Measurements from ENCODE around the gene ZNF527.
"Not testable (repeated sequence)": the region's sequence is repeated elsewhere in the genome, so short reads cannot be mapped to it uniquely, and the experiment has no call there.

ZNF527 gene

GRCh38 chr19:37362733-37363132, 8.2 kb upstream of the ZNF527 start:
- peaks cover 16% of the 10 kb centered on the region for H3K36me3 ChIP-seq (ENCODE audit: control insufficient read depth, insufficient read depth, low read length)
- no peak overlapping the region for H2BK5ac ChIP-seq (ENCODE audit: low read length)
- H2BK15ac ChIP-seq (replicated peaks; ENCODE audit: low read depth), result no peak overlapping the region
- H3K79me1 ChIP-seq (ENCODE audit: low read length), result no peaks in the 10 kb centered on the region
- no peak overlapping the region for H3K23ac ChIP-seq (ENCODE audit: low read length)
- H4K8ac ChIP-seq (ENCODE audit: low read depth, low read length), result no peak overlapping the region
- no peak overlapping the region for H3K4me2 ChIP-seq (ENCODE audit: low read length)
- H3K56ac ChIP-seq (ENCODE audit: low read length), result no peak overlapping the region
- no peak overlapping the region for H3K4me3 ChIP-seq (ENCODE audit: low read length)
- H3K4me1 ChIP-seq (ENCODE audit: control insufficient read depth, low read depth, low read length), result no peaks in the 10 kb centered on the region
- H2AK5ac ChIP-seq (ENCODE audit: low read length), result no peak overlapping the region
- H2BK120ac ChIP-seq (ENCODE audit: low read depth, low read length), result no peak overlapping the region
- H3K18ac ChIP-seq (ENCODE audit: low read length), result no peak overlapping the region
- peak; percentile 76 for DNase-seq
- no peak overlapping the region for H3K9ac ChIP-seq (ENCODE audit: low read length)
- no peak overlapping the region for H4K5ac ChIP-seq (ENCODE audit: low read length)
- H3K27ac ChIP-seq (ENCODE audit: low read depth, low read length), result no peak overlapping the region
- no peak overlapping the region for H3K4ac ChIP-seq (ENCODE audit: low read depth, low read length)
- H3K27me3 ChIP-seq (ENCODE audit: insufficient read depth, low read length, poor library complexity), result no peaks in the 10 kb centered on the region
- no CpG with 5 or more reads among the region's 6 CpGs for WGBS (ENCODE audit: extremely low coverage, insufficient coverage, low lambda C conversion rate)
- no peaks in the 10 kb centered on the region for H3K79me2 ChIP-seq (ENCODE audit: control insufficient read depth, insufficient read depth, low read length)

GRCh38 chr19:37370386-37370879, 466 bp upstream of the ZNF527 start:
- not testable (repeated sequence) for H3K27ac ChIP-seq (ENCODE audit: low read depth, low read length); H3K4ac ChIP-seq (ENCODE audit: low read depth, low read length); H3K79me1 ChIP-seq (ENCODE audit: low read length); H4K8ac ChIP-seq (ENCODE audit: low read depth, low read length); DNase-seq; H3K23ac ChIP-seq (ENCODE audit: low read length); H2AK5ac ChIP-seq (ENCODE audit: low read length); H2BK5ac ChIP-seq (ENCODE audit: low read length); H3K36me3 ChIP-seq (ENCODE audit: control insufficient read depth, insufficient read depth, low read length); H4K5ac ChIP-seq (ENCODE audit: low read length); H3K18ac ChIP-seq (ENCODE audit: low read length); H2BK15ac ChIP-seq (replicated peaks; ENCODE audit: low read depth); H3K27me3 ChIP-seq (ENCODE audit: insufficient read depth, low read length, poor library complexity); H3K79me2 ChIP-seq (ENCODE audit: control insufficient read depth, insufficient read depth, low read length); H2BK120ac ChIP-seq (ENCODE audit: low read depth, low read length); H3K4me1 ChIP-seq (ENCODE audit: control insufficient read depth, low read depth, low read length)
- peak overlapping the region; percentile 97 for H3K4me2 ChIP-seq (ENCODE audit: low read length)
- H3K56ac ChIP-seq (ENCODE audit: low read length), result peak overlapping the region; percentile 93
- no CpG with 5 or more reads among the region's 18 CpGs for WGBS (ENCODE audit: extremely low coverage, insufficient coverage, low lambda C conversion rate)
- H3K4me3 ChIP-seq (ENCODE audit: low read length), result peak overlapping the region; percentile 72
- H3K9ac ChIP-seq (ENCODE audit: low read length), result peak overlapping the region; percentile 88

GRCh38 chr19:37389234-37389633, 18.3 kb downstream of the ZNF527 start:
- H3K56ac ChIP-seq (ENCODE audit: low read length), result no peak overlapping the region
- H4K8ac ChIP-seq (ENCODE audit: low read depth, low read length), result no peak overlapping the region
- no peak overlapping the region for H4K5ac ChIP-seq (ENCODE audit: low read length)
- peaks cover 6% of the 10 kb centered on the region for H3K36me3 ChIP-seq (ENCODE audit: control insufficient read depth, insufficient read depth, low read length)
- no peak overlapping the region for H3K9ac ChIP-seq (ENCODE audit: low read length)
- no peaks in the 10 kb centered on the region for H3K79me1 ChIP-seq (ENCODE audit: low read length)
- no peaks in the 10 kb centered on the region for H3K27me3 ChIP-seq (ENCODE audit: insufficient read depth, low read length, poor library complexity)
- H3K27ac ChIP-seq (ENCODE audit: low read depth, low read length), result no peak overlapping the region
- no peak overlapping the region for H2BK120ac ChIP-seq (ENCODE audit: low read depth, low read length)
- no peaks in the 10 kb centered on the region for H3K79me2 ChIP-seq (ENCODE audit: control insufficient read depth, insufficient read depth, low read length)
- no peak overlapping the region for H2BK5ac ChIP-seq (ENCODE audit: low read length)
- H3K4me1 ChIP-seq (ENCODE audit: control insufficient read depth, low read depth, low read length), result no peaks in the 10 kb centered on the region
- peak; percentile 13 for DNase-seq
- H2BK15ac ChIP-seq (replicated peaks; ENCODE audit: low read depth), result no peak overlapping the region
- H3K18ac ChIP-seq (ENCODE audit: low read length), result no peak overlapping the region
- no CpG with 5 or more reads among the region's 4 CpGs for WGBS (ENCODE audit: extremely low coverage, insufficient coverage, low lambda C conversion rate)
- peak overlapping the region; percentile 7 for H3K4me3 ChIP-seq (ENCODE audit: low read length)
- no peak overlapping the region for H3K4me2 ChIP-seq (ENCODE audit: low read length)
- no peak overlapping the region for H3K23ac ChIP-seq (ENCODE audit: low read length)
- H2AK5ac ChIP-seq (ENCODE audit: low read length), result no peak overlapping the region
- no peak overlapping the region for H3K4ac ChIP-seq (ENCODE audit: low read depth, low read length)

- not testable (repeated sequence) for H3K4me3 ChIP-seq (ENCODE audit: low read length); H3K4me2 ChIP-seq (ENCODE audit: low read length); H3K18ac ChIP-seq (ENCODE audit: low read length); H3K4ac ChIP-seq (ENCODE audit: low read depth, low read length); H2AK5ac ChIP-seq (ENCODE audit: low read length); H4K5ac ChIP-seq (ENCODE audit: low read length); DNase-seq; H3K4me1 ChIP-seq (ENCODE audit: control insufficient read depth, low read depth, low read length); H2BK15ac ChIP-seq (replicated peaks; ENCODE audit: low read depth); H2BK5ac ChIP-seq (ENCODE audit: low read length); H3K56ac ChIP-seq (ENCODE audit: low read length); H3K27me3 ChIP-seq (ENCODE audit: insufficient read depth, low read length, poor library complexity); H3K79me1 ChIP-seq (ENCODE audit: low read length); H3K27ac ChIP-seq (ENCODE audit: low read depth, low read length); H3K23ac ChIP-seq (ENCODE audit: low read length); H3K9ac ChIP-seq (ENCODE audit: low read length); H4K8ac ChIP-seq (ENCODE audit: low read depth, low read length); H3K79me2 ChIP-seq (ENCODE audit: control insufficient read depth, insufficient read depth, low read length); H3K36me3 ChIP-seq (ENCODE audit: control insufficient read depth, insufficient read depth, low read length); H2BK120ac ChIP-seq (ENCODE audit: low read depth, low read length)
- no CpG with 5 or more reads among the region's 6 CpGs for WGBS (ENCODE audit: extremely low coverage, insufficient coverage, low lambda C conversion rate)
Measured at GRCh38 chr19:37391399-37391798, 20.5 kb downstream of the ZNF527 start.

DNA sequence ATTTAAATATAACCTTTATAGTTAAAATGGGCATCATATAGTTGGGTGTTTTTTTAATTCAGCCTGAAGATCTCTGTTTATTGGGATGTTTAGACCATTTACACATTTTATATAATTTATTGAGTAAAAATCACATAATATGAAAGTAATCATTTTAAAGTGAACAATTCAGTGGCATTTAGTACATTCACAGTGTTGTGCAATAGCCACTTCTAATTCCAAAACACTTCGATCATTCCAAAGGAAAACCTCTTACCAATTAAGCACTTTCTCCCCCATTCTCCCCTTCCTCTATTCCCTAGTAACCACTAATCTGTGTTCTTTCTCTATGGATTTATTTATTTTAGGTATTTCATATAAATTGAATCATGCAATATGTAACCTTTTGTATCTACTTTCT, 30.2 kb downstream of the ZNF527 start:
- H4K5ac ChIP-seq (ENCODE audit: low read length), result no peak overlapping the region
- H3K4me1 ChIP-seq (ENCODE audit: control insufficient read depth, low read depth, low read length), result no peaks in the 10 kb centered on the region
- H2AK5ac ChIP-seq (ENCODE audit: low read length), result no peak overlapping the region
- no peak for DNase-seq
- H3K27me3 ChIP-seq (ENCODE audit: insufficient read depth, low read length, poor library complexity), result no peaks in the 10 kb centered on the region
- H3K9ac ChIP-seq (ENCODE audit: low read length), result no peak overlapping the region
- no peak overlapping the region for H3K23ac ChIP-seq (ENCODE audit: low read length)
- no peaks in the 10 kb centered on the region for H3K36me3 ChIP-seq (ENCODE audit: control insufficient read depth, insufficient read depth, low read length)
- no peaks in the 10 kb centered on the region for H3K79me2 ChIP-seq (ENCODE audit: control insufficient read depth, insufficient read depth, low read length)
- H3K27ac ChIP-seq (ENCODE audit: low read depth, low read length), result no peak overlapping the region
- WGBS (ENCODE audit: extremely low coverage, insufficient coverage, low lambda C conversion rate), result no CpG with 5 or more reads among the region's 1 CpG
- H3K18ac ChIP-seq (ENCODE audit: low read length), result no peak overlapping the region
- no peak overlapping the region for H2BK5ac ChIP-seq (ENCODE audit: low read length)
- no peak overlapping the region for H3K4ac ChIP-seq (ENCODE audit: low read depth, low read length)
- no peaks in the 10 kb centered on the region for H3K79me1 ChIP-seq (ENCODE audit: low read length)
- no peak overlapping the region for H3K56ac ChIP-seq (ENCODE audit: low read length)
- no peak overlapping the region for H2BK15ac ChIP-seq (replicated peaks; ENCODE audit: low read depth)
- no peak overlapping the region for H4K8ac ChIP-seq (ENCODE audit: low read depth, low read length)
- H2BK120ac ChIP-seq (ENCODE audit: low read depth, low read length), result no peak overlapping the region
- H3K4me2 ChIP-seq (ENCODE audit: low read length), result no peak overlapping the region
- H3K4me3 ChIP-seq (ENCODE audit: low read length), result no peak overlapping the region

DNA sequence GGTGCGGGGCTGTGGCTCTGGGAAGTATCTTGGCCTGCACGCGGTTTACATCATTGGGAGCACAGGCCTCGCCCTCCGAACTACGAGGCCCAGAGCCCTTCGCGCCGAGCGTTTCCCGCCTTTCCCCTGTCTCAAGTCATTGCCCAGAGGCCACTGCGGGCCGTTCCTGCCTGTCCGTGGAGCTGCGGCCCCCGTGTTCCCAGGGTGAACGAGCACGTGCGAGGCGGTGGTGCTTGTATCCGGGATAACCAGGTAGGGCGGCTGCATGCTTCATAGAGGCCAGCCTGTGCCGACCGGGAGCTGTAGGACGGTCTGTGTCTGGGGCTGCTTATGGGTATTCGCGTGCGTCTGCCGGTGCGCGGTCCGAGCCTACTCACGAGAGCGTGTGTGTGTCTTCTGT, 32.5 kb downstream of the ZNF527 start:
- Histone ChIP-seq H3K4me1 (ENCODE audit: control insufficient read depth, low read depth, low read length) (no peaks in the 10 kb centered on the region), H3K27ac (ENCODE audit: low read depth, low read length) (no peak overlapping the region), H4K5ac (ENCODE audit: low read length) (no peak overlapping the region), H3K4ac (ENCODE audit: low read depth, low read length) (no peak overlapping the region), H3K9ac (ENCODE audit: low read length) (no peak overlapping the region), H3K4me3 (ENCODE audit: low read length) (no peak overlapping the region), H2BK15ac (replicated peaks; ENCODE audit: low read depth) (no peak overlapping the region), H3K56ac (ENCODE audit: low read length) (no peak overlapping the region), H2BK120ac (ENCODE audit: low read depth, low read length) (no peak overlapping the region), H2AK5ac (ENCODE audit: low read length) (no peak overlapping the region), H3K18ac (ENCODE audit: low read length) (no peak overlapping the region), H3K23ac (ENCODE audit: low read length) (no peak overlapping the region), H3K36me3 (ENCODE audit: control insufficient read depth, insufficient read depth, low read length) (no peaks in the 10 kb centered on the region), H4K8ac (ENCODE audit: low read depth, low read length) (no peak overlapping the region), H3K4me2 (ENCODE audit: low read length) (no peak overlapping the region), H3K27me3 (ENCODE audit: insufficient read depth, low read length, poor library complexity) (no peaks in the 10 kb centered on the region), H2BK5ac (ENCODE audit: low read length) (no peak overlapping the region), H3K79me1 (ENCODE audit: low read length) (no peaks in the 10 kb centered on the region), H3K79me2 (ENCODE audit: control insufficient read depth, insufficient read depth, low read length) (no peaks in the 10 kb centered on the region)
- no CpG with 5 or more reads among the region's 34 CpGs for WGBS (ENCODE audit: extremely low coverage, insufficient coverage, low lambda C conversion rate)
- DNase-seq, result no peak

Measured in mesendoderm (in vitro differentiated cells).